Spleen (tissue), 7 donors: Measurements from ENCODE around the gene LARP1.

Experiments
- CTCF ChIP-seq, 11 experiments: fragments of 200-600 bp in 7 of 11; fragments of 450-650 bp in 4 of 11; sonication (generic) in 4 of 11; IDR thresholded peaks in 8 of 11; conservative IDR thresholded peaks in 3 of 11; 1 replicate in 7 of 11; 2 replicates in 4 of 11; pipeline versions ENCODE4 v1.4.0 to v1.8.0; 2016 to 2021; ENCODE audit warnings: antibody characterized with exemption in 11 of 11, inconsistent platforms in 4 of 11, mild to moderate bottlenecking in 1 of 11
- POLR2A ChIP-seq, 3 donors: fragments of 450-650 bp; IDR thresholded peaks; one replicate each; pipeline ENCODE4 v1.5.1; 2017; ENCODE audit warnings: antibody characterized with exemption in 3 of 3, mild to moderate bottlenecking in 1 of 3
- donor health status: DM: no; HTN: no; CAD: no; lungs with moderate emphysema.
- donor health status: DM: no; HTN: no; CAD: no.
- donor health status: DM: no; HTN: no; CAD: no.

DNA sequence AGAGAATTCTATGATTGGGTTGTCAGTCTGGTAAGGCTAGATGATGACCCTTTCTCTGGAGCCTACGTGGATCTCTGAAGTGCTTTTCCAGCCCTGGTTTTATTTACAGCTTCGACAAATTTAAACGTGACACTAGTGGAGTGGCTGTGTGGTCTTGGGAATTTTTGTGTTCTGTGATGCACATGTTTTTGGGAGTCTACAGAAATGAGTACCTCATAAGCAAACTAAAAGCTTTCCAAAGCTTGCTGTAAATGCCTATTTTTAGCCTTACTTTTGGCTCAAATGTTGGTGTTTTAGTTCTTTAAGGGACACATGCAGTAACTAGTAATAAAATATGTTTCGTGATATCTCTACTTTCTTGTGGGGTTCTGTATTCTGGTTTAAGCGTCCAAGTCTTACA lies 3.3 kb downstream of the LARP1 start:
- no peak for TF ChIP-seq CTCF (IDR thresholded peaks at IDR 0.05 in 8 of 11, conservative IDR thresholded peaks at IDR 0.05 in 3 of 11)
- no peak for TF ChIP-seq POLR2A (IDR thresholded peaks at IDR 0.05)
